Measurements from ENCODE around the gene ARHGAP19.

The ARHGAP19 gene

DNA sequence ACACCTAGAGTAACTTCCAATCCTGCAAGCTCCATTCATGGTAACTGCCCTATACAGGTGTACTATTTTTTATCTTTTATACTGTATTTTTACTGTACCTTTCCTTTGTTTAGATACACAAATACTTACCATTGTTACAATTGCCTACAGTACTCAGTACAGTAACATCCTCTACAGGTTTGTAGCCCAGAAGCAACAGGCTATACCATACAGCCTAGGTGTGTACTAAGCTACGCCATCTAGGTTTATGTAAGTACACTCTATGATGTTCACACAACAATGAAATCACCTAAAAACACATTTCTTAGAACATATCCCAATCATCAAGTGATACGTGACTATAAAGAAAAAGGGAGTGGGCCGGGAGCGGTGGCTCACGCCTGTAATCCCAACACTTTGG lies 53.6 kb downstream of the ARHGAP19 start:
- intact Hi-C loops (cut with DNase I) = no loop called here
- no peak for DNase-seq

DNA sequence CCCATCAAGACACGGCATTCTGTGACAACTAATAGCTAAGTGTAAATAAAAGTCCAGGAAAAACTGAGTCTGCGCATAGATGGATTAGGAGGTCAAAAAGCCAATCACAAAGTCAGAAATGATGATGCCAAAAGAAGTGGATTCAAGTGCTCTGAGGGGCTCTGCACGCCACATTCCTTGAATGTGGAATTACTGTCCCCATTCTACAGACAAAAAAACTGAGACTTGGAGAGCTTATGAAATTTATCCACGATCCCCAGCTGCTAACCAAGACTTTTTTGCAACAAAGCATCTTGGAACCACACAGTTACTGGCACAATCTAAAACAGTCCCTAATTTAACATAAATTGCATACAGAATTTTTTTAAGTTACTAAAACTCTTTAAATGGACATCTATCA lies 57.1 kb downstream of the ARHGAP19 start:
- DNase-seq = no peak
- intact Hi-C loops (cut with DNase I) = no loop called here

DNA sequence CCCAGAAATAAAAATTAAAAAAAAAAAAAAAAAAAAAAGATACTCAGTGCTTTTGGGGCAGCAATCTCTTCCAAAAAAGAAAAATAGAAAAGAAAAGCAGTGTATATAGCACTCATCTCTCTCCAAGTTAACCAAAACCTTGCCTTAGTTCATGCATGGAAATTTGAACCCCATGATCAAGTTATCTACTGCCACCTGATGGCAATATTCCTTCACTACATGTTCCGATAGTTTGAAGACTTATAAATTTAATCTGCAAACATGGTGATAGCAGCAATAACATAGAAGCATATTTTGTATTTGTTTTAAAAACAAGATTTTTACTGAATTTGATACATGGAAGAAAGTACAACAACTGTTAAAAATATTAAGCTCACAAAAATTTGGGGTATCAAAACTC lies 58.0 kb downstream of the ARHGAP19 start:
- no peak for DNase-seq
- intact Hi-C loops (cut with DNase I) = no loop called here

DNA sequence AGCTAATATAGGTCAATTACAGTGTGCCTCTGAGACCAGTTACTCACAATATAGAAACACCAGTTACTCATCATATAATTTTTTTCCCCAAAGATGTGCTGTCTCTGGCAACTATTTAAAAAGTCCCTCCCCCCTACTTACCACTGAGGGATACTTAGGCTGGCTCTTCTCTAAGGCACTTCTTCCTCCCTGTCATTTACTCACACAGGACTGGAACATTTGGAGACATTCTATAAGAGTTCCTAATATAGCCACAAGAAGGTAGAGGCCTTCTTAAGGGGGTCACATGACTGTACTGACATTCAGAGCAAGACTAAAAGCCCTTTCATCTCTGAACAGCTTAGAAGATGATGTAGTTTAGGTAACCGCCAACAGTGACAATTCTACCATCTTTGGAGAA lies 62.3 kb downstream of the ARHGAP19 start:
- intact Hi-C loops (cut with DNase I) = no loop called here
- DNase-seq = no peak

DNA sequence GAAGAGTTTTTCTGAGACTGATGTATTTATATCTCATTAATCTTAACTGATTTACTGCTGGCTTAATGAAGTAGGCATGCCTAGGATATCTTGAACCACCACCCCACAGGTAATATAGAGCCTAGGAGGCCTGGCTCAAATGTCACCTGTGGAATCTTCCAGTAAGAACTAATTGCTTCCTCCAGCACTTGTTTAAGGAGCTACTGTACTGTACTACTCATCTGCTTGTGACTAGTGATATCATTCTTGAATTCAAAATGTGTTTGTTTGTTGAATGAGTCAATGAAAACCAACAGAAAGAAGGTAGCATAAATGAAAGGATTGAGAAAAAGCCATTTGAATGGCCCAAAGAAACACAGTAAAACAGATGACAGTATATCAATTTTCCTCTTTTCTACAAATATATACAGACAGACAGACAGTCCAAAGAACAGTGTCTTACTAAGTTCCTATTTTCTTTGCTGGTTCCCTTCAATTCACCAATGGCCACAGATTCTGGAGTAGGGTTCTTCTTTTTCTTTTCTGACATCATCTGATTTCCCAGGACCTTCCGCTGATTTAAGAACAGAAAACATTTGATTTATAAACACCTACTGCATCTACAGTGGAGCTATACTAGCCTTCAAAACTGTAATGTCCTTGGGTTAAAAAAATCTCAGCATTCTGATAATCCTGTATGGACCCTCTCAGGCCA lies 63.0 kb downstream of the ARHGAP19 start:
- DNase-seq = no peak
- intact Hi-C loops (cut with DNase I) = no loop called here

DNA sequence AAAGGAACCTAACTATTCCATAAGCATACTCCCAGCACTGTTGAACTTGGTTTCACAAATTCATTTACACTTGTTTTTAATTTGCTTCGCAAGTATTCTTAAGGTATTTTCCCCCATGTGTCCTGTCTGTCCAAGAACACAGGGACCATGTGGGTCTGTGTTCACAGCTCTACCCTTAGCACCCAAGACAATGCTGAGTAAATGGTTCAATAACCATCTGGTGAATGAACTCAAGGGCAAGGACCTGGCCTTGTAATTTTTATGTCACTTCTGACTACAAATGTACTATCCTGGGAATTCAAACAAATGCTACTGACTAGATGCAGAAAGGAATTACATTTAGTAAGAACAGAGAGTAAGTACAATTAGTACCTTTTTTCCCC lies 63.7 kb downstream of the ARHGAP19 start:
- intact Hi-C loops (cut with DNase I) = no loop called here
- no peak for DNase-seq

DNA sequence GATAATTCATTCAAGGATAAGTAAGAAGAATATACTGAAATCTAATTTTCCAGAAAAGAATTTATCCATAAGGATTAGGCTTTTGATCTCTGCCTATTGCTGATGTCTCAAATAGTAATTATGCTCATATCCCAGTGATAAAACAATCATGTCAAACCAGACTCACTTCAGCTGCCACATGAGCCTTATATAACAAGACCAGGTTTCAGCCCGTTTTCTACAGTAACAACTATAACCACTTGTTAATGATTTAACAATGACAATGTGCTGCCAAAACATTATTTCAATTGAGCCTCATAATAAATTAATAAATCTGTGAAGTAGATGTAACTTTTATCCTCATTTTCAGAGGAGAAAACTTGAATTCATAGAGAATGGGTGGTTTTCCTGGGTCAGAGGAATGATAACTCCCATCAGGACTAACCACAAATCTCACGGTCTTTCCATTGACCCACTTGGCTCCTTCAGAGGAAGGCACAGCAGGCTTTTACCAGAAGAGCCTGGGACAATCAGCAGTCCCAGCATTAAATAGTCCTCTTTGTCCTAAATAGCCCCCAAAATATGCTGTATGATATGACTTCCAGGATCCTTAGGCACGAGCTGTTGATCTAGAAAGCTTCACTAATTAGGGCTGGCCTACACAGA lies 64.2 kb downstream of the ARHGAP19 start:
- peak in 1 of 10 donors; percentile 8 for DNase-seq
- intact Hi-C loops (cut with DNase I) = no loop called here

DNA sequence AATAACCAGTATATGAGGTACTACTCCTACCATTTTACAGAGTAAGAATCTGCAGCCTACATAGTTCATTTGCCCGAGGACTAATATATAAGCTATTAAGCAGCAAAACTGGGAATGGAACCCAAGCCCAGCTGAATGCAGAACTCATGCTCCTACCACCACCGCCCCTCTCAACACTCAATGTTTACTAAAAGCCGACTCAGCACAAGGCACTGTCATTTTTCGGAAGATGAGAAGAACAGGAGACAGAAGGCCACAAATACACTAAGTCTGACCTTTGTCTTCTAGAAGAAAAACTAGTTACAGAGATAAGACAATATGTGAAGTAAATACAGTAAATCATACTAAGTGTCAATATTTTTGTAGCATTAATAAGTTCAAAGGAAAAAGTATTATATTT lies 66.0 kb downstream of the ARHGAP19 start:
- DNase-seq = peak in 1 of 10 donors; percentile 3
- intact Hi-C loops (cut with DNase I) = no loop called here

DNA sequence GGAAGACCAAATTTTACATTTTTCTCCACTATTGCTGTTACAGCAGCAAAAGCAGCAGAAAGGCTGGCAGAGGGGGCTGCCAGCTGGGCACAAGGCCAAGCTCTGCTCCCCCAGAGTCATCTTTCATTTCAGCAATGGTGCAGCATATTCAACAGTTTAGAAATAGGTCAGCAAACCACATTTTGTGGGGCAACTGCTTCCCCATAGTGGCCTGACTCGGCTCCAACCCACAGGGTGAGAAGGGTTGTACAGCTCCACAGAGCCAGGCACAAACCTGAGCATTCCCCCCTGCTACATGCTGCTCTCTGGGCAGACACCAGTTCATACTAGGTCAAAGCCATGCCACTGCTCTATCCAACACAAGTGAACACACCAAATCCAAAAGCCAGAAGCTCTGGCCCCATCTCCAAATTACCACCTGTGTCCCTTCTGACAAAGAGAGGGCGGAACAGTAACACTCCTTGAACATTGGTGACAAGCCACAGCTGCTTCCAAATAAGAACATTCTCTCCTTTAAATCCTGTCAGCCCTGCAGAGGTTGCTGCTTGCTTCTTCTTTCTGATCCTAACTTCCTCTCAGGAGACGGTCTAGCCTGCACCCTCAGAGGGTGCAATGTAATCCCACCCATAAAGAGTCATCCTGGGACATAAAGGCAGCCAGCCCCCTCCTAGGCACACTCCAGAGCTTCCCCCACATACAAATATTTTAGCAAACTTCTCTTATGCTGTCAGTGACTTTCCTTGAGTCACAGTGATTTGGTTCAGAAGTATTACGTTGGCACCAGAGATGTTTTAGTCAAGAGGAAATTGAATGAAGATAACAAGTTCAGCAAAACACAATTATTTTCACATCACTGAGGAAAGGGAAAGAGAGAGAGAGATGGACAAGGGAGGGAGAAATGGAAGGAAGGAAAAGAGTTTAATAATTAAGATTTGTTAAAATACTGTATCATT lies 67.7 kb downstream of the ARHGAP19 start:
- DNase-seq = peak in 1 of 10 donors; percentile 28
- intact Hi-C loops (cut with DNase I) = no loop called here

DNA sequence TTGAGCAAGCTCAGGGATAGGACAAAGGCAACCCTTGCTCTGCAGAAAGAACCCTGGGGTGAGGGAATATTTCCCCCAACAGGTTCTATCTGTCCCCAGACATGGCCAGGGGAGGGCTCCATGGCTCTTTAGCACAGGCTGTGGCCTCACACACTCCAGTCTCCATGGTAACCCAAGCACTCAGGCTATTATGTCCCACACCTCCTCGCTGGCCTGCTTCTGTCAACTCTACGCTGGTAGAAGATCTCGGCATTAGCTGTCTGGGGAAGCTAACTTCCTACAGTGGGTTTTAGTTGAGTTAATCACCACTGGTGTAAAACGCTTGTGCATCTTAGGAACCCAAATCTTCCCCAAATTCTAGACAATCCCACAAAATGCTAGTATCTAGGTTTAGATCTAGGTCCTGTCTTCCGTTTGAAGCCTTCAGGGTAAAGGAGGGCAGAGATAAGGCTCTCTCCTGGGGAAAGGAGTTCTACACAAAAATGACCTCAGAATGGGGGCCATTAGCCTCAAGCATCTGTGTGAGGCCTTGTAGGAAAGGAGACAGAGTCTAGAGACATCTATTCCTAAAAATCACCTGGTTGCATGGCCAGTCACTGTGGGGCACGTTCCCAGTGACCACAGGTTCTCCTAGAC lies 70.0 kb downstream of the ARHGAP19 start:
- peak in 2 of 10 donors; percentile 8 to 72 for DNase-seq

DNA sequence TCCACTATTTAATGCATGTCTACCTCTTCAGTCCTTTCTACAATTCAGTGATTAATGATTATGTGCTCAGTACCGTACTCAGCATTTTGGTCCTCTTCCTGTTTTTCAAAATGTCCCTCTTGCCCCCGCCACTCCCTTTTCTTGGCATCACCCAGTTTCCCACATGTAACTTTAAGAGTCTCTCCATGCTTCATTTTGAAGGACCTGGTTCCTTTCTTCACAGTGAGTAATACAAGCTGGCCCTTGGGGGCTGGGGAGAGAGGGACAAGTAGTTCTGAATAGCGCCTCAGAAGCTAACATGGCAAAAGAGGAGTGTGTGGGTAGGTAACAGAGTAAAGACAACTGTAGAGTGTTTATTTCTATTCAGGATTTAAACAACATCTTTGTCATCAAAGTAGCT lies 72.1 kb downstream of the ARHGAP19 start:
- DNase-seq = peak in 1 of 10 donors; percentile 59
- intact Hi-C loops (cut with DNase I) = no loop called here

More for the DNA sequence above, 70.0 kb downstream of the ARHGAP19 start:
- intact Hi-C loops (cut with DNase I) = no loop called here

DNA sequence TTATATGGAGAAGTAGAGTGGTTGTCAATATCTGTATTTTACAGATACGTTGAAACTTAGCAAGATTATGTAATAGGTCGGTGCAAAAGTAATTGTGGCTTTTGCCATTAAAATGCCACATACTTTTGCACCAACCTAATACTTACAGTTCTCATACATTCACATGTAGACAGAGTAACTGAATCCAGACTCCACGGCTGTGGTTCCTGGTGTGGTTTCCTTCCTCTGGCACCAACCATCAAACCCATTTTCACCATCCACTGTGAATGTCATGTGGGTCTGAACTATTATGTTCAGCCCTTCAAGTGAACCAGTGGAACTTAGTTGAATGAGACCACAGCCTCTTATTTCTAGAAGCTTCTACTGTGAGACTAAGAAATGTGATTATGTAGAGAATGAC lies 75.1 kb downstream of the ARHGAP19 start:
- DNase-seq = peak in 1 of 10 donors; percentile 9
- intact Hi-C loops (cut with DNase I) = no loop called here

DNA sequence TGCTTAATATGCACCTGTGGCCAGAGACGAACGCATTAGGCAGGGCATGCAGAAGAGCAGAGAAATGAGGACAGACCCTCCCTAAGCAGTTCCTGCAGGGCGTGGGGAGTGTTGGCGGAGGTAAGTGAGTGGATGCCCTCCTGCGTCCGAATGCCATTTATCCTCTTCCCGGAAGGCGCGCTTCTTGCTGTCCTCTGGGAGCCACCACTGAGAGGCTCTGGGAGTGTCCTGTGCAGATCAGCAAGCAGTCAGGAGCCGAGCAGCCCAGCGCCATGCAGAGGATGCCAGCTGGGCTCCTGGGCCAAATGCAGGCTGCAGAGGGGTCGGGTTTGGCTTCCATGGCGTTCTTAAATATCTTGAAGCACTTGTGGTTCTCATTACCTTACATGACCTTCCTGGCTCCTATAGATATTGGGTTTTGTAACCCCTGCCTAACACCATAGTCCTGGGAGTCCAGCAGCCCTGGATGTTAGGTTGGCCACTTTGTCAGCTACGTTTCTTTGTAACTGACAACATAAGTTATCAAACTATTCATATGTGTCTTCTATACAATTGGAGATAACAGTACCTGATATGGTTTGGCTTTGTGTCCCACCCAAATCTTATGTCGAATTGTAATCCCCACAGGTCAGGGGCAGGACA lies 76.7 kb downstream of the ARHGAP19 start:
- intact Hi-C loops (cut with DNase I) = no loop called here
- peak in 1 of 10 donors; percentile 70 for DNase-seq

DNA sequence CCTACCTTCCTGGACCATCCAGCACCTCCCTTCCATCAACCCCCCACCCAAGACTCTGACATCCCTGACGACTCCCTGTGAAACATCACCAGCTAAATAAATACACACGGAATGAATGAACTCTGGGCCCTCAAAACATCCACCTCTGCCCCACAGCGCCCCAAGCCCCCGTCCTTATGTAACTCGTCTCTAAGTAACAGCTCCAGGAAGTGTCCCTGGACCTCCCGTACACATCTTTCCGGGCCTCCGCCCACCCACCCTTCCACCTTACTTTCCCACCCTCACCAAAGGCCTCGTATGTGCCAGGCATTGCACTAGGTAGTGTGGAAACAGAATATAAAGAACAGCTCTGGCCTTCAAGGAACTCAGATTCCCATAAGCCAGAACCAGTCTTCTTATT lies 79.0 kb downstream of the ARHGAP19 start:
- intact Hi-C loops (cut with DNase I) = no loop called here
- DNase-seq = peak in 1 of 10 donors; percentile 31

DNA sequence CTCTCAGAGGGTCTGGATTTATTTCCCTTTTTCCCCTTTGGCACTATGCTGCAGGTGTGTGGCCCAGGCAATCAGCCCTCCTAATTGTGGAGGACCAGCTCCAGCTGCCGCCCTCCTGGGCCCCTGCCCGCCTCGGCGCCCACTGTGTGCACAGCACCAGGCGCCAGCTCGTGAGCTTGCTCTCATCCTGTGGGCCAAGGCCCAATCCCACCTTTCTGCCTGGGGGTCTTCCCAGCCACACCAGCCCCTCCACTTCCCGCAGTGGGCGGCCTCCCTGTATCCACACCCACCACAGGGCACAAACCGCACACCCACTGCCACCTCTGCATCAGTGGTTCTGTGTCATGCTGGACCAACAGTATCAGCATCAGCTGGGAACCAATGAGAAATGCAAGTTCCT lies 81.2 kb downstream of the ARHGAP19 start:
- peak in 1 of 10 donors; percentile 84 for DNase-seq
- intact Hi-C loops (cut with DNase I) = no loop called here

DNA sequence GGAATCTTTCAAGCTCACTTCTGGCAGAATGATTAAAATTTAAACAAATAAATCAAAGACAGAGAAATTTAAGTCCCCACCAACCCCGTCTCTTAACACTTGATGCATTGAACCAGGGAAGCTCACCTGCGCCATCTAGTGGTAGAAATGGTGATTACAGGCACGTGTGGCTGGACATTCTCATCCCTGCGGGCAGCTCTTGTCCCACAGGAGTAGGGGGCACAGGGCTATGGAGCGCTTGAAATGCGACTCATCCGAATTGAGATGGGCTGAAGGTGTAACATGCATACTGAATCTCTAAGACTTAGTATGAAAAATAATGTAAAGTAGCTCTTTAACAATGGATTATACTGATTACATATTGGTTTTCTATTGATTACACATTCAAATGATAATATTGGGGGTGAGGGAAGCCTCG lies 81.9 kb downstream of the ARHGAP19 start:
- peak in 8 of 10 donors; percentile 44 to 93 (median 78) for DNase-seq
- intact Hi-C loops (cut with DNase I) = loop anchor here (1.0 kb wide), 2 partner anchors 137 to 172 kb away; no protein-coding TSS in a partner anchor

DNA sequence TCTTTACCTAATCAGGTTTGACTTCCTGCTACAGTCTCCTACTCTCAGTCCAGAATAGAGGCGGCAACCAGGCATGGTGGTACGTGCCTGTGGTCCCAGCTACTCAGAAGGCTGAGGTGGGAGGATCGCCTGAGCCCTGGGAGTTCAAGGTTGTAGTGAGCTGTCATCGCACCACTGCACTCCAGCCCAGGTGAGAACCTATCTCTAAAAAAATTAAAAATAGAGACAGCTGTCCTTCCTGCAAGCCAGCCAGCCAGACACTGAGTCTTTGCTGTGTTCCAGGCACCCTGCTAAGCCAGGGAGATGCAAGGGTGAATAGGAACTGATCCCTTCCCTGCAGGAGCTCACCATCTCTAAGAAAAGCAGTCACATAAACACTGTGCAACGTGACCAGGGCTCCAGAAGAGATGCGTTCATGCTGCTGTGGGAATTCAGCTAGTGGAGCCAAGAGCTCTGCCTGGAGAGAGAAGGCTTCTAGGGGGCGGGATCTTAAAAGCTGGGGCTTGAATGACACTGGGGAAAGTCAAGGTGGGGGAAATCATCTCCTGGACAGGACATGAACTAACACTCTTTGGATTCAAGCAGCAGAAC lies 84.6 kb downstream of the ARHGAP19 start:
- intact Hi-C loops (cut with DNase I) = no loop called here
- DNase-seq = peak in 1 of 10 donors; percentile 59

DNA sequence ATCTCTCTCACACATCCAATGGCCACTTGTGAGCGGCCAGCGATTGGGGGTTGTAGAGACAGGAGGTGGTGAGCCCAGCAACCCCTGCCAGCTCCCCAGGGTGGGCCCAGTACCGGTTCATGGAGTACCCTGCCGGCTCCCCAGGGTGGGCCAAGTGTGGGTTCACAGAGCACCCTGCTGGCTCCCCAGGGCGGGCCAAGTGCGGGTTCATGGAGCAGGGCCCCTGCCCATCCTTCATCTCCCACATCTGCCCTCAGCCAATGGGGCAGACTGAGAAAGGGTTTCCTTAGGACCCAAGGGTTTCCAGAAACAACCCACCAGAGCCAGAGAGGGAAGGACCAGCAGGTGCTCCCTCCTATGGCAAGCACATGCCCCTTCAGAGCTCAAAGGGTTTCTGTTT lies 85.3 kb downstream of the ARHGAP19 start:
- intact Hi-C loops (cut with DNase I) = no loop called here
- peak in 1 of 10 donors; percentile 76 for DNase-seq

DNA sequence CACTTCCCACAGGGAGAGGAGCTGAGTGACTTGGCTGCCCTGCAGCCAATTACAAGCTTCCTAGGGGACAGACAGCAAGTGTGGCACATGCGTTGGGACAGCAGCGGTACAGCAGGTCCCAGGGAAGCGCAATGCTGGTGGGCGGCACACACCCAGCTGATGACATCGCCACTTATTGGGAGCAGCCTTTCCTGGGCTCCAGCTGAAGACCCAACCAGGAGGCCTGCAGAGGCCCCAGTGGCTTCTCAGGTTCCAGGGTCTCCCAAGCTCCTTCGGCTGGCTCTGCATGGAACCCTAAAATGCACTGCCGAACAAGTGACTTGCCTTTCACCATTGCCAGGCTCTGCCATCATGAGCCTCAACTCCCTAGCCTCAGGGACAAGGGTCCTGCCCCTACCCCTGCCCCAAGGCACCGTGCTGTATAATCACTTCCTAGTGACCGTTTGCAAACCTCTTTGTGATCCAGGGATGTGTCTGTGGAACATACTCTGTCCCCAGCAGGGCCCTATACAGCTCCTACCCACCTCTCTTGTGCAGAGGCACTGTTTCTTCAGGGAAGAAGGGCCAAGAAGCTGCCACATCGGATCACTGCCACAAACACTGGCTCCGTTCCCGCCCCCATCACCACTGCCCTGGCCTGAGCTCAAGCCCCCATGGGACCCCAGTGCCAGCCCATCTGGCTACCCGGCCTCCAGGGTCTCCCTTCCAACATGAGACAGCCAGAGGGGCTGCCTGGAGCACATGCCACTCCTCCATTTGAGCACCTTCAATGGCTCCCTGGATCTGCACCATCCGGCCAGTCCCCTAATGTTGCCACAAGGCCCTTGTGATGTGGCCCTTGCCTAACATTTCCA lies 87.4 kb downstream of the ARHGAP19 start:
- intact Hi-C loops (cut with DNase I) = no loop called here
- DNase-seq = peak in 1 of 10 donors; percentile 69
